ENCODE data around the gene PARP8.
"Not testable (repeated sequence)": the region's sequence is repeated elsewhere in the genome, so short reads cannot be mapped to it uniquely, and the experiment has no call there.

Gene PARP8

DNA sequence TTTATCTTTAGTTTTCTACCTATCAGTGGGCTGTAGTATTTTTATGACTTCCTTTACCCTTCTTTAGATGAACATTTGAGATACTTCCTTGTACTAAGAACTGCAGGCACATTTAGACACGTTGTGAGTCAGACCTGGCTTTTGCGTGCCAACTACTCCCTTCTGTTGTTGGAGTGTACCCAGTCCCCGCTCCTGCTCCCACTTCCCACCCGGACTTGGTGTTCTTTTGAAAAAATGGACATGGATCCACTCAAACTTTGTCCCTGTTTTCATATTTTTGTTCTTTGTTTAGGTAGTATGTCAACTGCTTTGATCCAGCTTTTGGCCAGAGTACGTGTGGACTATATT, 60.7 kb downstream of the PARP8 start:
- no peak for DNase-seq

GRCh38 chr5:50727845-50728244, 61.4 kb downstream of the PARP8 start:
- DNase-seq: no peak

GRCh38 chr5:50730336-50730735, 63.9 kb downstream of the PARP8 start:
- no peak for DNase-seq

DNA sequence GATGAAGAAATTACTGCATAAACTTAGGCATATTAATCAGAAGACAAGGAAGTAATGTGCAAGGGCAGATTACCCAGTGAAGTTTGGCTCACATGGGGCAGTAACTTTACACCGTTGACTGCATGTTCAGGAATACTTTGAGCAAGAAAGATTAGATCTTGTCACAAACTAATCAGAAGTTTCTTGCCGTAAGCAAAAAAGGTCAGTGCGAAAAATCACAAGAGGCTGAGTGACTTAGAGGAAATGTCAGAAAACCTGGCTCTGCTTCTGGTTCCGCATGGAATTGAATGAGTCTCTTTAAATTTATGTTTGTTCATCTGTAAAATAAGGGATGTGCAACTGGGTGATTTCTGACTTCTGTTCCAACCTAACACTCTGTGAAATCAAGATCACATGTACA, 64.4 kb downstream of the PARP8 start:
- DNase-seq: no peak

DNA sequence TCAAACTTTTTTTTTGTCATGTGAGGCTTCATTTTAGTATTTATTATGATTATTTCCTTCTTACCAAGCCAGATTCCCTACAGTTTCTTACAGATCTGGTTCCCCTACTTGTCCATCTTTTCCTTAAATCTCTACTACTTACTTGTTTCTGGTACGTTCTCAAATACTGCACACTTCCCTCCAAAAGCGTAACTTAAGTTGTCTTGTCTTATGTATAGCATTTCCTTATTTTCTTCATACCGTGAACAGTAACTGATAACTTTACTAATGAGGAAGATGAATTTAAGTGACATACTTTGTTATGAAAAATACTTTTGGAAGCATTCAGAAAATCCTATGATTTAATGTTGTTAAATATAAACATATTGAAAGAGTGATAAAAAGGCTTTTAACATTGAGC, 67.3 kb downstream of the PARP8 start:
- no peak for DNase-seq

DNA sequence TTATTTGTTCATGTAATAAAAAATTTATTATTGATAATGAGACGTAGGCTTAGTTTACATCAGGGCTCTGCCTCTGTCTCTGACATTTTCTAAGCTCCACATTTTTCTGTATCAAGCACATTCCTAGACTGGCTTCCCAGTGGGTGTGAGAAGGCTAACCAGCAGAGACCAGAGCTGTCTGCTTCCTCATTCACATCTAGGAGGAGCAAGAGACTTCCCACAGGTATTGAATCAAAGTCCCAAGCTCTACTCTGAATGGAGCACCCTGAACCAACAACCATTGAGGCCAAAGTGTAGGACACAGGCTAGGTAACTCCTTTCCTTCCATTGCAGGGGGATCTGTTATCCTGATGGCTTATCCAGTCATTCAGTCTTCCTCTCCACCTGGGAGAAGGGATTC, 72.4 kb downstream of the PARP8 start:
- no peak for DNase-seq

- DNase-seq: no peak
Observed at GRCh38 chr5:50740832-50741231, 74.4 kb downstream of the PARP8 start.

DNA sequence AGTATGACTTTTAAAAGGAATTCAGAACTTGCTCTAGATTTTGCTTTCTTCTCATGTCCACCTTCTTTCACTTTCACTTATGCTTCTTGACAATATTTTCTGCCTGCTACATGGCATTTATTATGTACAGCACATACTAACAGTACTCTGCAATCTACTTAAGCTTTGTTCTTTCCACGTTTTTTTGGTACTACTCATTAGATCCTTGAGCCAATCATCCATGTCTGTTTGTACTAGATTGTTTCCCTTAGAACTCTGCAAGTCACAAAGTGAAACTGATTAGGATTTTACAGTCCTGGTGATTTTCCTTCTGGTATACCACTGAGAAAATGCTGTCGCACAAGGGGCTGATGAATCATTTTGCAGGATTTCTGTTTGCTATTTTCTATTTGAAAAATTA, 78.3 kb downstream of the PARP8 start:
- DNase-seq: no peak

GRCh38 chr5:50745221-50745910, 78.9 kb downstream of the PARP8 start:
- DNase-seq: no peak

- DNase-seq: no peak
Observed at GRCh38 chr5:50749181-50749580, 82.7 kb downstream of the PARP8 start.

DNA sequence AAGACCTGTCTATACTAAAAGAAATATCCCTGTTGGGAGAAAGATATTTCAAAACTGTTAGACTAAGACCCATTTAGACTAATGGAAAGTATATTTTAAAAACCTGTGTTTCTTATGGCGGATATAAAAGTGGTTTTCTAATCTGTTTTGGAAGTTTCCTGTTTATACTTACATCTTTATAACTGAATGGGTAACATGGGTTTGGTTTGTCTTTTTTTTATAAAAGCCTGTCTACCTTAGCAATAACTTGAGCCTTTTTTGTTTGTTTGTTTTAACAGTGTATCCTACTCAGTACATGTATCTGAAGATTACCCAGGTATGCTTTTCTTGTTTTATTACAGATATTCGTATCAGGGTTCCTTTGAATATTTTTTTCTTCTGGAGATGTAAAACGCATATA, 83.4 kb downstream of the PARP8 start:
- no peak for DNase-seq

- DNase-seq: peak; percentile 28
Observed at GRCh38 chr5:50751064-50751657, 84.7 kb downstream of the PARP8 start.

GRCh38 chr5:50752800-50753199, 86.4 kb downstream of the PARP8 start:
- no peak for DNase-seq

- DNase-seq: no peak
Observed at GRCh38 chr5:50759526-50760270, 93.3 kb downstream of the PARP8 start.

- no peak for DNase-seq
Observed at GRCh38 chr5:50763351-50763750, 96.9 kb downstream of the PARP8 start.

GRCh38 chr5:50763846-50764245, 97.4 kb downstream of the PARP8 start:
- DNase-seq: no peak

DNA sequence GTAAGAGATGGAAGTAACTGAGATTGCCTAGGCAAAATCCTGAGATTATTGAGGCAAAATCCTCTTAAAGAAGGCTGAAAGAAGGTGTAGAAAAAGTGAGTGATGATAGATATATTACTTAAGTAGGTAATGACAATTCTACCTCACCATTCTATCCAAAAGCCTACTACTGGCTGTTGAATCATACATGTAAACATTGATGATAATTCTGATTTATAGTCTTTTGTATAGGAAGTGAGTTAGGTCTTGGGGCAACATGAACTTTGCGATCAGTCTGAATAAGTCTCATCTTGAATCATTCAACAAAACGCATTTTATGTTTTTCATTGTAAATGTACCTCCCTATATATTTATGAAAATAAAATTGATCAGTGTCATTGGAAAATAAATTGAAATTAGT, 99.6 kb downstream of the PARP8 start:
- DNase-seq: no peak

- DNase-seq: no peak
Observed at GRCh38 chr5:50766462-50766861, 100.0 kb downstream of the PARP8 start.

DNA sequence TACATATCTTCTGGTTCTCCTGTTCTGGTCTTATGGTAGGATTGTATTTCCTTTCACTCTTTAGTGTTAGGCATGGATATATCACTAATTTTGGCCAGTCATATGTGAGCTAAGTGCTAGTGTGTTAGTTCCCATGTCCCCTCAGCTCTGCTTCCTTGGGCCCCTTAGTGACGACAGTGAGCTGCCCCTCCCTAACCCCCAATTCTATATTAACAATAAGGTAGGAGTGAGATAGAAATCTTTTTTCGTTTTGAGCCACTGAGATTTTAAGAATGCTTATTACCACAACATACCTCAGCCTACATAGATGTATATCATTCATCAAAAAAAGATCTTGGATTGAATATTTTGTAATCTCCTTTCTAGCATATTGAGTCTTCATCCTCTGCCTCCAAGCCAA, 100.5 kb downstream of the PARP8 start:
- DNase-seq: no peak

DNA sequence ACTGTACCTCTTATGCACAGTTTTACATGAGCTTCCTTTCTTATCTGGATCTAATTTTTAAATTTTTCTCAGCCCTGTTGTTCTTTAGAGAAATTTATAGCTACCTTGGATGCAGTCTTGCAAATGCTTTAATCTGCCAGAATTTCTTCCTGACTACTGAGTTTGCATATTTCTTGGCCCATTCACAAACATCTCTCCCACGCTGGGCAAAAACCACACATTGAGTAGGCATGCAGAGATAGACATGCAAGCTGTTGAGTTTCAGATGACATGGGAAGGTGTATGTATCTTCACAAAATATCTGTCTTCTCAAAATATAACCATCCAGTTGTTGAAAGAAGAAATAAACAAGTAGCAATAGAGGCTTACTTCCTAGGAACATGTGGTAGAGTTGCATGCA, 101.2 kb downstream of the PARP8 start:
- no peak for DNase-seq

DNA sequence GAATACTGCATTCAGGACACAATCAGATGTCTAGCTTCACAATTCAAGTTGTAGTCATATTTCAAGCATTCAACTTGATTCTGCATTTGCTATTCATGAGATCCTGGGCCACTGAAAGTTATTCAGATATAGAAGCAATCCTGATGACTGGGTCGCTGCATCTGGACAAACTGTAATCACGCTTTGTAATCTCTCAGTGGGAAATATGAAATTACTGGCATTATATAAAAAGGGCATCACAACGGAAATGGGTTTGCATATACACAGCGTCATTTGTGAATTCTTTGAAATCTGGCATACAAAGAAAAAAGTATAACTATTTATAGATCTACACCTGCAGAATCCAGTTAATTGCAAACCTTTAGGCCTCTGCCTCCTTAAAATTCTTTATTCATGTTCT, 102.2 kb downstream of the PARP8 start:
- DNase-seq: no peak

- DNase-seq: no peak
Observed at GRCh38 chr5:50770441-50770840, 104.0 kb downstream of the PARP8 start.

GRCh38 chr5:50774446-50775175, 108.2 kb downstream of the PARP8 start:
- DNase-seq: not testable (repeated sequence)

DNA sequence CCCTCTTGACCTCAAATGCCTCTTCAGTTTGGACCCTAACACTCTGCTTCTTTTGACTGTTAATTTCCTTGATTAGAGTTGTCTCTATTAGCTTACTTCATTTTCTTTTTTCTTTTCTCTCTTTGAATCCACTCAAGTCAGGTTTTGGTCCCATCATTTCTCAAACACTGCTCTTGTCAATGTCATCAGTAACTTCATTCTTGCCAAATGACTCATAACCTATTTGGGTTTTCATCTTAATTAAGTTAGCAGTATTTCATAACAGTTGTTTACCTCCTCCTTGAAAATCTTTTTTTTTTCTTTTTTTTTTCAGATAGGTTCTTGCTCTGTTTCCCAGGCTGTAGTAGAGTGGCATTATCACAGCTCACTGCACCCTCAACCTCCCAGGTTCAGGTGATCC, 119.6 kb downstream of the PARP8 start:
- no peak for DNase-seq

Data from stimulated activated CD4-positive, alpha-beta T cell treated with anti-CD3 and anti-CD28 coated beads, Interleukin-1b, Interleukin-23, amount 100 ng/mL, for 48 hours (primary cell).